Ishikawa (cell line): ENCODE measurements around the gene FLT1.

ENCODE experiments used
- CEBPB ChIP-seq: IDR thresholded peaks from 2 replicates; pipeline ENCODE4 v1.6.1; 2012
- CREB1 ChIP-seq: IDR thresholded peaks from 2 replicates; pipeline ENCODE4 v1.6.1; 2012; ENCODE audit warnings: low read depth
- EGR1 ChIP-seq: IDR thresholded peaks from 2 replicates; pipeline ENCODE4 v1.6.1; 2012
- EP300 ChIP-seq: IDR thresholded peaks from 2 replicates; pipeline ENCODE4 v1.6.1; 2012; ENCODE audit warnings: borderline replicate concordance
- FOXM1 ChIP-seq: IDR thresholded peaks from 2 replicates; pipeline ENCODE4 v1.6.1; 2012; ENCODE audit warnings: low read depth, borderline replicate concordance
- MAX ChIP-seq: IDR thresholded peaks from 2 replicates; pipeline ENCODE4 v1.6.1; 2012
- NFIC ChIP-seq: IDR thresholded peaks from 2 replicates; pipeline ENCODE4 v1.6.1; 2012
- RAD21 ChIP-seq: IDR thresholded peaks from 2 replicates; pipeline ENCODE4 v1.6.1; 2012; ENCODE audit warnings: low read depth
- REST ChIP-seq: IDR thresholded peaks from 2 replicates; pipeline ENCODE4 v1.6.1; 2012; ENCODE audit warnings: low read depth, mild to moderate bottlenecking
- TAF1 ChIP-seq: IDR thresholded peaks from 2 replicates; pipeline ENCODE4 v1.6.1; 2012; ENCODE audit warnings: low read depth, mild to moderate bottlenecking
- TCF12 ChIP-seq: IDR thresholded peaks from 2 replicates; pipeline ENCODE4 v1.6.1; 2012; ENCODE audit warnings: low read depth
- TEAD4 ChIP-seq: IDR thresholded peaks from 2 replicates; pipeline ENCODE4 v1.6.1; 2012
- USF1 ChIP-seq: IDR thresholded peaks from 2 replicates; pipeline ENCODE4 v1.6.1; 2012
- YY1 ChIP-seq: IDR thresholded peaks from 2 replicates; pipeline ENCODE4 v1.6.1; 2012; ENCODE audit warnings: low read depth
- ZBTB7A ChIP-seq: IDR thresholded peaks from 2 replicates; pipeline ENCODE4 v1.6.1; 2012; ENCODE audit warnings: low read depth

Gene FLT1

GRCh38 chr13:28329395-28330158, 165.4 kb downstream of the FLT1 start:
- TF ChIP-seq CREB1 (no peak), USF1 (no peak), RAD21 (no peak), FOXM1 (no peak), EP300 (no peak), ZBTB7A (no peak), TAF1 (no peak), YY1 (no peak), NFIC (no peak)

- no peak for TF ChIP-seq REST
- TF ChIP-seq TEAD4 = no peak
- TF ChIP-seq USF1 = no peak
- TF ChIP-seq TAF1 = no peak
- no peak for TF ChIP-seq EGR1
- TF ChIP-seq TCF12 = no peak
- no peak for TF ChIP-seq NFIC
- no peak for TF ChIP-seq MAX
- no peak for TF ChIP-seq FOXM1
Observed at GRCh38 chr13:28328271-28328607, 166.7 kb downstream of the FLT1 start.

- TF ChIP-seq TAF1 = no peak
- no peak for TF ChIP-seq MAX
- TF ChIP-seq TEAD4 = no peak
- no peak for TF ChIP-seq YY1
- no peak for TF ChIP-seq RAD21
- TF ChIP-seq NFIC = no peak
- no peak for TF ChIP-seq CEBPB
- no peak for TF ChIP-seq FOXM1
- no peak for TF ChIP-seq USF1
- no peak for TF ChIP-seq CREB1
- no peak for TF ChIP-seq ZBTB7A
- no peak for TF ChIP-seq EP300
- no peak for TF ChIP-seq REST
- no peak for TF ChIP-seq TCF12
- no peak for TF ChIP-seq EGR1
Observed at GRCh38 chr13:28327373-28328270, 167.3 kb downstream of the FLT1 start.

GRCh38 chr13:28326056-28326455, 168.9 kb downstream of the FLT1 start:
- TF ChIP-seq TEAD4 = no peak
- TF ChIP-seq TCF12 = no peak
- TF ChIP-seq CEBPB = no peak
- TF ChIP-seq RAD21 = no peak
- TF ChIP-seq TAF1 = no peak
- TF ChIP-seq REST = no peak
- TF ChIP-seq CREB1 = no peak
- no peak for TF ChIP-seq EP300
- TF ChIP-seq ZBTB7A = no peak
- no peak for TF ChIP-seq MAX
